ENCODE results near the gene CDK18.
"Not testable (repeated sequence)": the region's sequence is repeated elsewhere in the genome, so short reads cannot be mapped to it uniquely, and the experiment has no call there.

Gene CDK18

GRCh38 chr1:205477121-205477758 is 27.2 kb upstream of the CDK18 start:
- no peak overlapping the region for H3K4me3 ChIP-seq (ENCODE audit: insufficient read depth in 1 of 2, low read depth in 1 of 2, low read length in 2 of 2)
- no peak overlapping the region for H4K8ac ChIP-seq (ENCODE audit: low read length)
- H3K9ac ChIP-seq (ENCODE audit: low read length): no peak overlapping the region
- no peak overlapping the region for H2BK12ac ChIP-seq (ENCODE audit: low read length in 2 of 2)
- H3K4me2 ChIP-seq (ENCODE audit: low read length, poor library complexity, severe bottlenecking): no peak overlapping the region
- no peak overlapping the region for H2BK5ac ChIP-seq (ENCODE audit: low read depth, low read length, poor library complexity, severe bottlenecking)
- no peak overlapping the region for H2AK5ac ChIP-seq (ENCODE audit: low read length, severe bottlenecking)
- H3K4ac ChIP-seq (ENCODE audit: low read depth in 1 of 2, low read length in 2 of 2): no peak overlapping the region
- no peak overlapping the region for H3K27ac ChIP-seq (ENCODE audit: low read length, poor library complexity, severe bottlenecking)
- no peak overlapping the region for H2BK15ac ChIP-seq (ENCODE audit: low read depth, poor library complexity, severe bottlenecking)
- H3K14ac ChIP-seq (ENCODE audit: low read length in 2 of 2): no peak overlapping the region
- no peak overlapping the region for H3K18ac ChIP-seq (ENCODE audit: low read depth in 1 of 2, low read length in 2 of 2)
- no peak overlapping the region for H4K91ac ChIP-seq (ENCODE audit: low read length)
- H2BK120ac ChIP-seq (ENCODE audit: low read depth, low read length): no peak overlapping the region
- H3K23ac ChIP-seq (ENCODE audit: low read length in 2 of 2): no peak overlapping the region
- peaks cover 16% of the 10 kb centered on the region for H3K9me3 ChIP-seq (ENCODE audit: control insufficient read depth, low read length)
- peaks cover 45 to 84% of the 10 kb centered on the region in 2 experiments for H3K27me3 ChIP-seq (ENCODE audit: control insufficient read depth in 1 of 2, insufficient read depth in 1 of 2, low read length in 2 of 2)
- no peaks in the 10 kb centered on the region for H3K79me1 ChIP-seq (replicated peaks; ENCODE audit: low read length, poor library complexity, severe bottlenecking)
- no peaks in the 10 kb centered on the region for H3K36me3 ChIP-seq (ENCODE audit: control insufficient read depth in 1 of 2, insufficient read depth in 2 of 2, low read depth in 1 of 2, low read length in 2 of 2)
- H2AFZ ChIP-seq (ENCODE audit: low read depth, low read length): no peak overlapping the region
- H3K4me1 ChIP-seq (ENCODE audit: control insufficient read depth, insufficient read depth, low read depth, low read length): peaks cover 5% of the 10 kb centered on the region
- DNase-seq: no peak
- WGBS: 40% methylated on average over 6 of the region's 6 CpGs

- no peaks in the 10 kb centered on the region for H3K79me1 ChIP-seq (replicated peaks; ENCODE audit: low read length, poor library complexity, severe bottlenecking)
- no peak for DNase-seq
- H3K4me2 ChIP-seq (ENCODE audit: low read length, poor library complexity, severe bottlenecking): no peak overlapping the region
- H3K23ac ChIP-seq (ENCODE audit: low read length in 2 of 2): no peak overlapping the region
- WGBS: 80% methylated on average over 12 of the region's 12 CpGs
- no peak overlapping the region for H2AFZ ChIP-seq (ENCODE audit: low read depth, low read length)
- H3K18ac ChIP-seq (ENCODE audit: low read depth in 1 of 2, low read length in 2 of 2): no peak overlapping the region
- H3K4ac ChIP-seq (ENCODE audit: low read depth in 1 of 2, low read length in 2 of 2): no peak overlapping the region
- no peak overlapping the region for H3K9ac ChIP-seq (ENCODE audit: low read length)
- peaks cover 16% of the 10 kb centered on the region for H3K9me3 ChIP-seq (ENCODE audit: control insufficient read depth, low read length)
- no peak overlapping the region for H3K14ac ChIP-seq (ENCODE audit: low read length in 2 of 2)
- no peaks in the 10 kb centered on the region for H3K36me3 ChIP-seq (ENCODE audit: control insufficient read depth in 1 of 2, insufficient read depth in 2 of 2, low read depth in 1 of 2, low read length in 2 of 2)
- H3K27me3 ChIP-seq (ENCODE audit: control insufficient read depth in 1 of 2, insufficient read depth in 1 of 2, low read length in 2 of 2): peaks cover 48 to 84% of the 10 kb centered on the region in 2 experiments
- no peak overlapping the region for H3K27ac ChIP-seq (ENCODE audit: low read length, poor library complexity, severe bottlenecking)
- H2BK15ac ChIP-seq (ENCODE audit: low read depth, poor library complexity, severe bottlenecking): no peak overlapping the region
- H2BK5ac ChIP-seq (ENCODE audit: low read depth, low read length, poor library complexity, severe bottlenecking): no peak overlapping the region
- H2BK12ac ChIP-seq (ENCODE audit: low read length in 2 of 2): no peak overlapping the region
- no peak overlapping the region for H2AK5ac ChIP-seq (ENCODE audit: low read length, severe bottlenecking)
- H4K91ac ChIP-seq (ENCODE audit: low read length): no peak overlapping the region
- H3K4me1 ChIP-seq (ENCODE audit: control insufficient read depth, insufficient read depth, low read depth, low read length): peaks cover 5% of the 10 kb centered on the region
- no peak overlapping the region for H2BK120ac ChIP-seq (ENCODE audit: low read depth, low read length)
- no peak overlapping the region for H4K8ac ChIP-seq (ENCODE audit: low read length)
- no peak overlapping the region for H3K4me3 ChIP-seq (ENCODE audit: insufficient read depth in 1 of 2, low read depth in 1 of 2, low read length in 2 of 2)
Measured at GRCh38 chr1:205477759-205478247, 26.7 kb upstream of the CDK18 start.

- not testable (repeated sequence) for DNase-seq; H3K4me2 ChIP-seq (ENCODE audit: low read length, poor library complexity, severe bottlenecking); H2BK5ac ChIP-seq (ENCODE audit: low read depth, low read length, poor library complexity, severe bottlenecking); H2BK12ac ChIP-seq (ENCODE audit: low read length in 2 of 2); H4K91ac ChIP-seq (ENCODE audit: low read length); H3K4me3 ChIP-seq (ENCODE audit: insufficient read depth in 1 of 2, low read depth in 1 of 2, low read length in 2 of 2); H3K9ac ChIP-seq (ENCODE audit: low read length); H3K23ac ChIP-seq (ENCODE audit: low read length in 2 of 2); H3K36me3 ChIP-seq (ENCODE audit: control insufficient read depth in 1 of 2, insufficient read depth in 2 of 2, low read depth in 1 of 2, low read length in 2 of 2); H3K79me1 ChIP-seq (replicated peaks; ENCODE audit: low read length, poor library complexity, severe bottlenecking); H3K14ac ChIP-seq (ENCODE audit: low read length in 2 of 2); H2AK5ac ChIP-seq (ENCODE audit: low read length, severe bottlenecking); H3K4ac ChIP-seq (ENCODE audit: low read depth in 1 of 2, low read length in 2 of 2); H2BK120ac ChIP-seq (ENCODE audit: low read depth, low read length); H2AFZ ChIP-seq (ENCODE audit: low read depth, low read length); H3K18ac ChIP-seq (ENCODE audit: low read depth in 1 of 2, low read length in 2 of 2); H3K4me1 ChIP-seq (ENCODE audit: control insufficient read depth, insufficient read depth, low read depth, low read length); H3K27ac ChIP-seq (ENCODE audit: low read length, poor library complexity, severe bottlenecking); H4K8ac ChIP-seq (ENCODE audit: low read length); H2BK15ac ChIP-seq (ENCODE audit: low read depth, poor library complexity, severe bottlenecking)
- 72% methylated on average over 2 of the region's 2 CpGs for WGBS
- H3K27me3 ChIP-seq (ENCODE audit: control insufficient read depth in 1 of 2, insufficient read depth in 1 of 2, low read length in 2 of 2): peaks cover 51 to 85% of the 10 kb centered on the region in 2 experiments
- H3K9me3 ChIP-seq (ENCODE audit: control insufficient read depth, low read length): peaks cover 16% of the 10 kb centered on the region
Measured at GRCh38 chr1:205478985-205479384, 25.5 kb upstream of the CDK18 start.

GRCh38 chr1:205480349-205480985 is 24.0 kb upstream of the CDK18 start:
- no peak overlapping the region for H4K91ac ChIP-seq (ENCODE audit: low read length)
- H2BK12ac ChIP-seq (ENCODE audit: low read length in 2 of 2): no peak overlapping the region
- H3K27me3 ChIP-seq (ENCODE audit: control insufficient read depth in 1 of 2, insufficient read depth in 1 of 2, low read length in 2 of 2): peaks cover 55 to 90% of the 10 kb centered on the region in 2 experiments
- H3K36me3 ChIP-seq (ENCODE audit: control insufficient read depth in 1 of 2, insufficient read depth in 2 of 2, low read depth in 1 of 2, low read length in 2 of 2): no peaks in the 10 kb centered on the region
- H3K18ac ChIP-seq (ENCODE audit: low read depth in 1 of 2, low read length in 2 of 2): no peak overlapping the region
- no peak overlapping the region for H2AK5ac ChIP-seq (ENCODE audit: low read length, severe bottlenecking)
- no peak overlapping the region for H2BK5ac ChIP-seq (ENCODE audit: low read depth, low read length, poor library complexity, severe bottlenecking)
- H3K27ac ChIP-seq (ENCODE audit: low read length, poor library complexity, severe bottlenecking): no peak overlapping the region
- no peak overlapping the region for H3K4me3 ChIP-seq (ENCODE audit: insufficient read depth in 1 of 2, low read depth in 1 of 2, low read length in 2 of 2)
- no peak overlapping the region for H2AFZ ChIP-seq (ENCODE audit: low read depth, low read length)
- no peak for DNase-seq
- H4K8ac ChIP-seq (ENCODE audit: low read length): no peak overlapping the region
- H3K9me3 ChIP-seq (ENCODE audit: control insufficient read depth, low read length): peaks cover 6% of the 10 kb centered on the region
- 64% methylated on average over 12 of the region's 17 CpGs for WGBS
- no peaks in the 10 kb centered on the region for H3K79me1 ChIP-seq (replicated peaks; ENCODE audit: low read length, poor library complexity, severe bottlenecking)
- no peak overlapping the region for H2BK15ac ChIP-seq (ENCODE audit: low read depth, poor library complexity, severe bottlenecking)
- H3K14ac ChIP-seq (ENCODE audit: low read length in 2 of 2): no peak overlapping the region
- H3K4me1 ChIP-seq (ENCODE audit: control insufficient read depth, insufficient read depth, low read depth, low read length): peaks cover 5% of the 10 kb centered on the region
- no peak overlapping the region for H3K4me2 ChIP-seq (ENCODE audit: low read length, poor library complexity, severe bottlenecking)
- H3K9ac ChIP-seq (ENCODE audit: low read length): no peak overlapping the region
- no peak overlapping the region for H3K23ac ChIP-seq (ENCODE audit: low read length in 2 of 2)
- no peak overlapping the region for H3K4ac ChIP-seq (ENCODE audit: low read depth in 1 of 2, low read length in 2 of 2)
- H2BK120ac ChIP-seq (ENCODE audit: low read depth, low read length): no peak overlapping the region
